NCI-H345 (cell line): ENCODE results near the gene AGER.
"Not testable (repeated sequence)": the region's sequence is repeated elsewhere in the genome, so short reads cannot be mapped to it uniquely, and the experiment has no call there.

Experiments
- DNase-seq: peaks from one replicate; lab custom pipeline; 2025; lab: John Stamatoyannopoulos, UW

The AGER gene

GRCh38 chr6:32186151-32186840, 2.2 kb upstream of the AGER start:
- DNase-seq = not testable (repeated sequence)

GRCh38 chr6:32185681-32186131, 1.7 kb upstream of the AGER start:
- not testable (repeated sequence) for DNase-seq

GRCh38 chr6:32183483-32184083, 470 bp downstream of the AGER start:
- DNase-seq = no peak

GRCh38 chr6:32183030-32183429, 1.0 kb downstream of the AGER start:
- no peak for DNase-seq

- DNase-seq = no peak
Observed at GRCh38 chr6:32182555-32182981, 1.5 kb downstream of the AGER start.

- no peak for DNase-seq
Observed at GRCh38 chr6:32181915-32182529, 2.0 kb downstream of the AGER start.

- no peak for DNase-seq
Observed at GRCh38 chr6:32181148-32181702, 2.8 kb downstream of the AGER start.

- no peak for DNase-seq
Observed at GRCh38 chr6:32179766-32180405, 4.2 kb downstream of the AGER start.

GRCh38 chr6:32178547-32179440, 5.3 kb downstream of the AGER start:
- peak; percentile 15 for DNase-seq

- DNase-seq = peak; percentile 100
Observed at GRCh38 chr6:32177788-32178546, 6.1 kb downstream of the AGER start, which contains the start of gene RNF5. TSS of gene RNF5 (plus strand) at chr6:32178405. CDS start at chr6:32178512, 107 bp downstream.

- peak; percentile 83 for DNase-seq
Observed at GRCh38 chr6:32177183-32177787, 6.8 kb downstream of the AGER start.

- DNase-seq = no peak
Observed at GRCh38 chr6:32176476-32177182, 7.4 kb downstream of the AGER start.

- peak; percentile 97 for DNase-seq
Observed at GRCh38 chr6:32175711-32176475, 8.2 kb downstream of the AGER start, which contains the start of gene AGPAT1. TSS of gene AGPAT1 (minus strand) at chr6:32176084. CDS start at chr6:32171496, 4,588 bp downstream.

- DNase-seq = no peak
Observed at GRCh38 chr6:32175322-32175710, 8.7 kb downstream of the AGER start.

GRCh38 chr6:32174416-32174815, 9.6 kb downstream of the AGER start:
- DNase-seq = no peak

- no peak for DNase-seq
Observed at GRCh38 chr6:32173051-32173727, 10.9 kb downstream of the AGER start.

- DNase-seq = no peak
Observed at GRCh38 chr6:32171234-32171633, 12.8 kb downstream of the AGER start.

- DNase-seq = no peak
Observed at GRCh38 chr6:32170294-32170693, 13.8 kb downstream of the AGER start.
